MM.1S (cell line): ENCODE data around the gene DDC.

ENCODE experiments used
- DNase-seq: peaks from one replicate; pipeline ENCODE4 v3.0.0-alpha.2; 2015
- H2AFZ ChIP-seq: fragments of 300-600 bp; sonication (generic); 2 replicates; pipeline ENCODE4 v1.6.0; 2016; ENCODE audit warnings: antibody characterized with exemption, low read length
- H3F3A ChIP-seq: fragments of 300-600 bp; sonication (generic); 2 replicates; pipeline ENCODE4 v1.6.1; 2016; ENCODE audit warnings: mild to moderate bottlenecking, antibody characterized with exemption, low read length, moderate library complexity, mixed read lengths; ENCODE audit not compliant: insufficient read depth
- H3K27ac ChIP-seq: fragments of 300-600 bp; sonication (generic); 2 replicates; pipeline ENCODE4 v1.5.1; 2016; ENCODE audit warnings: mild to moderate bottlenecking, low read length
- H3K27me3 ChIP-seq: fragments of 300-600 bp; sonication (generic); replicated peaks from 2 replicates; pipeline ENCODE4 v1.6.0; 2016; ENCODE audit warnings: low read length; ENCODE audit not compliant: insufficient read depth
- H3K36me3 ChIP-seq: fragments of 300-600 bp; sonication (generic); replicated peaks from 2 replicates; pipeline ENCODE4 v1.6.1; 2016; ENCODE audit warnings: mild to moderate bottlenecking, low read length, mixed read lengths; ENCODE audit not compliant: insufficient read depth
- H3K4me1 ChIP-seq: fragments of 300-600 bp; sonication (generic); 2 replicates; pipeline ENCODE4 v1.6.1; 2016; ENCODE audit warnings: low read length, mixed read lengths
- H3K4me2 ChIP-seq: fragments of 300-600 bp; sonication (generic); 2 replicates; pipeline ENCODE4 v1.6.0; 2016; ENCODE audit warnings: low read depth, low read length
- H3K4me3 ChIP-seq: fragments of 300-600 bp; sonication (generic); 2 replicates; pipeline ENCODE4 v1.5.1; 2016; ENCODE audit warnings: low read length, mixed read lengths
- H3K79me2 ChIP-seq: fragments of 300-600 bp; sonication (generic); 2 replicates; pipeline ENCODE4 v1.6.1; 2016; ENCODE audit warnings: mixed run types, low read length, mixed read lengths
- H3K9ac ChIP-seq: fragments of 300-600 bp; sonication (generic); 2 replicates; pipeline ENCODE4 v1.6.1; 2016; ENCODE audit warnings: low read length, mixed read lengths
- H3K9me2 ChIP-seq: fragments of 300-600 bp; sonication (generic); replicated peaks from 2 replicates; pipeline ENCODE4 v1.6.1; 2016; ENCODE audit warnings: mild to moderate bottlenecking, low read length, mixed read lengths; ENCODE audit not compliant: insufficient read depth
- H3K9me3 ChIP-seq: fragments of 300-600 bp; sonication (generic); replicated peaks from 2 replicates; pipeline ENCODE4 v1.6.1; 2016; ENCODE audit warnings: mild to moderate bottlenecking, low read length, mixed read lengths; ENCODE audit not compliant: insufficient read depth
- H4K20me1 ChIP-seq: fragments of 300-600 bp; sonication (generic); 2 replicates; pipeline ENCODE4 v1.6.1; 2016; ENCODE audit warnings: mild to moderate bottlenecking, low read length, moderate library complexity, mixed read lengths; ENCODE audit not compliant: insufficient read depth
- EZH2 ChIP-seq: fragments of 300-600 bp; sonication (generic); optimal IDR thresholded peaks from 2 replicates; pipeline ENCODE3; 2017; ENCODE audit warnings: low read depth, mild to moderate bottlenecking, antibody characterized with exemption, low read length, mixed read lengths
- EZH2phosphoT487 ChIP-seq: fragments of 300-600 bp; sonication (generic); IDR thresholded peaks from 2 replicates; pipeline ENCODE4 v1.6.1; 2018; ENCODE audit warnings: antibody characterized with exemption, low read length
- TF ChIP-seq, protein P1 (sequence below): fragments of 300-600 bp; sonication (generic); IDR thresholded peaks from 2 replicates; pipeline ENCODE4 v1.5.1; 2016; ENCODE audit warnings: antibody characterized with exemption, low read length, mixed read lengths

DDC gene

DNA sequence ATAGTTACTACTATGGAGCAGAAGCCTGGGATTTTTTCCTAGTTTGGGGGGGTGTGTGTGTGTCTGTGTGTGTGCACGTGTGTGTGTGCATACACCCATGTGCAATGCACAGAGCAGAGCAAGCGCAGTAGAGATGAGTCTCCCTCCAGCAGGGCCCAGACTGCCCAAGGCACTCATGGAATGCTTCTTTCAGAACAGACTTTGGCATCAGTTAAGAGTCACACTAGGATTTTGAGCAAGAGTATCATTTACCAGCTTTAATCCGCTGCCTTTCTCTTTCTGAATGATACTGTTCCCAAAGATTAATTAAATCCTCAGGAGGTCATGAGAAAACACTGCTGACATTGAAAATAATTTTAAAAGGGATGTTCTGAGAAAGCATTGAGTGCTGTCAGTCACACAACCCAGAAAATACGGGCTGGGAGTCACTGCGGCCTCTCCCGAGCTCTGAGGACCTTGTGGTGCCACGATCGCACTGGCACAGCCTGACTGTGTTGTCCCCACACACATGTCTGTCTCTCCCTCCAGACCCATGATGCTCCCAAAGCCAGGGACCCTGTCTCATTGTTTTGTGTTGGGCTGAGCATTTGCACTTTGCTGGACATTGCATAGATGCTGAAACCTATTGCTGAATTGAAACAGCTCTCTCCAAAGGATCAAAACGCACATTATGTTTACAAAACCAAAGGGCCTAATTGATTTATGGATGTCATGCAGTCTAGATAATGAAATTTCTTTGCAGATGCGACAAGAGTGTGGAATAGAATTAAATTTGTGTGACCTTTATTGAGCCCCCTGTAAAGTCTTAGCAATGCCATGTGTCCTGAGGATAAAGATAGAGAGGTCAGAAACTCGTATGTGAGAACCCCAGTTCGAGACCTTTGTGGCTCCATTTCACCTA lies 60.3 kb downstream of the DDC start:
- H2AFZ ChIP-seq: no peak overlapping the region

DNA sequence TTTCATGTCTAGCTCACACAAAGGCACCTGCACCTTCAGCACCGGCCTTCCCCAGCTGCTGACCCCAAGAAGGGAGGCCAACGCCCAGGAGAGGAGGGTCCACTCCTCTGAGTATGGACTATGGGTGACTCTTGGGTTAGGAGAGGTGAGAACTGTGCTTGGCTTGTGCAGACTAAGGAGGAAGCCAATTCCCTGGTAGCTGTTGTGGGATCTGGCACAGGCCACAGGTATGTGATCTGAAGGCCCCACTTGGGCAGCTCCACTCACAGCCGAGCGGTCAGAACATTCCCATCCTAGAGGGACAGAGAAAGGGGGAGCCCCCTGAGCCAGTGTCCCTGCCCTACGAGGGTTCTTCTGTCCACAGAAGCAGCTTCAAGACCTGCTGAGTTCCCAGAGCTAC lies 62.3 kb downstream of the DDC start:
- no peak overlapping the region for H3K4me2 ChIP-seq
- H3K9me3 ChIP-seq: no peaks in the 10 kb centered on the region
- H3F3A ChIP-seq: no peaks in the 10 kb centered on the region
- H3K79me2 ChIP-seq: no peaks in the 10 kb centered on the region
- no peak for DNase-seq
- no peaks in the 10 kb centered on the region for H3K27me3 ChIP-seq
- no peak overlapping the region for H3K9ac ChIP-seq
- no peak overlapping the region for H3K27ac ChIP-seq
- no peaks in the 10 kb centered on the region for H4K20me1 ChIP-seq
- H3K4me3 ChIP-seq: no peak overlapping the region
- TF ChIP-seq EZH2: no peak
- H3K36me3 ChIP-seq: no peaks in the 10 kb centered on the region
- no peaks in the 10 kb centered on the region for H3K4me1 ChIP-seq
- no peak overlapping the region for H2AFZ ChIP-seq
- no peaks in the 10 kb centered on the region for H3K9me2 ChIP-seq

More for the DNA sequence above, 60.3 kb downstream of the DDC start:
- DNase-seq: no peak
- Histone ChIP-seq H3K36me3 (no peaks in the 10 kb centered on the region), H3K27ac (no peak overlapping the region), H3K4me3 (no peak overlapping the region), H3K4me2 (no peak overlapping the region), H3K27me3 (no peaks in the 10 kb centered on the region), H4K20me1 (no peaks in the 10 kb centered on the region), H3K9ac (no peak overlapping the region), H3K79me2 (no peaks in the 10 kb centered on the region), H3K9me3 (no peaks in the 10 kb centered on the region), H3K9me2 (no peaks in the 10 kb centered on the region), H3K4me1 (no peaks in the 10 kb centered on the region), H3F3A (no peaks in the 10 kb centered on the region)
- TF ChIP-seq, protein P1, sequence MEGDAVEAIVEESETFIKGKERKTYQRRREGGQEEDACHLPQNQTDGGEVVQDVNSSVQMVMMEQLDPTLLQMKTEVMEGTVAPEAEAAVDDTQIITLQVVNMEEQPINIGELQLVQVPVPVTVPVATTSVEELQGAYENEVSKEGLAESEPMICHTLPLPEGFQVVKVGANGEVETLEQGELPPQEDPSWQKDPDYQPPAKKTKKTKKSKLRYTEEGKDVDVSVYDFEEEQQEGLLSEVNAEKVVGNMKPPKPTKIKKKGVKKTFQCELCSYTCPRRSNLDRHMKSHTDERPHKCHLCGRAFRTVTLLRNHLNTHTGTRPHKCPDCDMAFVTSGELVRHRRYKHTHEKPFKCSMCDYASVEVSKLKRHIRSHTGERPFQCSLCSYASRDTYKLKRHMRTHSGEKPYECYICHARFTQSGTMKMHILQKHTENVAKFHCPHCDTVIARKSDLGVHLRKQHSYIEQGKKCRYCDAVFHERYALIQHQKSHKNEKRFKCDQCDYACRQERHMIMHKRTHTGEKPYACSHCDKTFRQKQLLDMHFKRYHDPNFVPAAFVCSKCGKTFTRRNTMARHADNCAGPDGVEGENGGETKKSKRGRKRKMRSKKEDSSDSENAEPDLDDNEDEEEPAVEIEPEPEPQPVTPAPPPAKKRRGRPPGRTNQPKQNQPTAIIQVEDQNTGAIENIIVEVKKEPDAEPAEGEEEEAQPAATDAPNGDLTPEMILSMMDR: no peak
- TF ChIP-seq EZH2phosphoT487 (no peak), EZH2 (no peak)

DNA sequence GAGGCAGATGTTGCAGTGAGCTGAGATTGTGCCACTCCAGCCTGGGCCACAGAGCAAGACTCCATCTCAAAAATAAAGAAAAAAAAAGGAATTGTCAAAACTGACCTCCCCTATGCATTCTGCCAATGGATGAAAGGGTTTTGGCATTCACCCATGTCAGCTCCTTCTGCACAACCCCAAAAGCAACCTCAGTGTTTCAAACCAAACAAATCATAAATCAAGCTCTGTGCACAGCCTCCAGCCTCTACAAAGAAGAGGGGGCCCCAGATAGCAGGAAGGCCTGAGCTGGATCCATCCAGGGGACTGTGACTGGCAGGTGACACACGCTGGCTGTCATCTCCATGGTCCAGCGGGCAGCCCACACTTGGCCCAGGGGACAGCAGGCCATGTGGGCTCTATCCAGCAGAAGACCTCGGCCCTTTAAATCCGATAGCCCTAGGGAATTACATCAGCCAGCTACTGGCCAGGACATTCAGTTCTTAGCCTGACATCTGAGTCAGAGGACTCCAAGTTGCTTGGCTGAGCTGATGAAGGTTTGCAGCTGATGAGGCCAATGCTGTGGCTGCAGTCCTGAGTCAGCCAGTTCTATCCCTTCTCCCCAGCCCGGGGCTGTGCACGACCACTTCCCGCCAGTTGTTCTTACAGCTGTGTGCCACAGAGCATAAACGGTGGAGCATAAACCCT lies 63.1 kb downstream of the DDC start:
- H3K4me1 ChIP-seq: no peaks in the 10 kb centered on the region
- no peak overlapping the region for H3K4me2 ChIP-seq
- H3F3A ChIP-seq: no peaks in the 10 kb centered on the region
- no peaks in the 10 kb centered on the region for H3K79me2 ChIP-seq
- TF ChIP-seq, protein P1: no peak
- TF ChIP-seq EZH2: no peak
- TF ChIP-seq EZH2phosphoT487: no peak
- no peak overlapping the region for H3K27ac ChIP-seq
- H3K9ac ChIP-seq: no peak overlapping the region
- H4K20me1 ChIP-seq: no peaks in the 10 kb centered on the region
- no peak overlapping the region for H3K4me3 ChIP-seq
- no peaks in the 10 kb centered on the region for H3K9me3 ChIP-seq
- H3K27me3 ChIP-seq: no peaks in the 10 kb centered on the region
- no peak overlapping the region for H2AFZ ChIP-seq
- H3K36me3 ChIP-seq: no peaks in the 10 kb centered on the region
- no peak for DNase-seq
- no peaks in the 10 kb centered on the region for H3K9me2 ChIP-seq
